HTERT RPE-1 (cell line): ENCODE data around the gene TMEM181.
"Not testable (repeated sequence)": the region's sequence is repeated elsewhere in the genome, so short reads cannot be mapped to it uniquely, and the experiment has no call there.

Experiments
- in situ Hi-C: fragments of 300-500 bp; cut with MboI; formaldehyde crosslinking; loops from 4 replicates; pipeline ENCODE4 v1.14.3; 2020; ENCODE audit warnings: low sequenced_read_pairs

The TMEM181 gene

GRCh38 chr6:158559895-158560835, at the start of gene TMEM181:
TSS of gene TMEM181 (plus strand) at chr6:158560091. CDS start at chr6:158560225, 134 bp downstream.
- in situ Hi-C loops, result no loop called here

- in situ Hi-C loops, result no loop called here
Observed at GRCh38 chr6:158512809-158513208, 47.1 kb upstream of the TMEM181 start.

GRCh38 chr6:158514176-158514575, 45.7 kb upstream of the TMEM181 start:
- in situ Hi-C loops, result no loop called here

- in situ Hi-C loops, result no loop called here
Observed at GRCh38 chr6:158514991-158515390, 44.9 kb upstream of the TMEM181 start.

- in situ Hi-C loops, result no loop called here
Observed at GRCh38 chr6:158516098-158516497, 43.8 kb upstream of the TMEM181 start.

GRCh38 chr6:158517038-158517437, 42.9 kb upstream of the TMEM181 start:
- in situ Hi-C loops, result no loop called here

- in situ Hi-C loops, result no loop called here
Observed at GRCh38 chr6:158517581-158517980, 42.3 kb upstream of the TMEM181 start.

GRCh38 chr6:158518191-158519127, 41.4 kb upstream of the TMEM181 start:
- in situ Hi-C loops, result no loop called here

- in situ Hi-C loops, result no loop called here
Observed at GRCh38 chr6:158519300-158519699, 40.6 kb upstream of the TMEM181 start.

GRCh38 chr6:158519761-158520160, 40.1 kb upstream of the TMEM181 start:
- in situ Hi-C loops, result no loop called here

GRCh38 chr6:158520975-158521374, 38.9 kb upstream of the TMEM181 start:
- in situ Hi-C loops, result not testable (repeated sequence)

GRCh38 chr6:158521759-158522158, 38.1 kb upstream of the TMEM181 start:
- in situ Hi-C loops, result no loop called here

- in situ Hi-C loops, result no loop called here
Observed at GRCh38 chr6:158522616-158523015, 37.3 kb upstream of the TMEM181 start.

- in situ Hi-C loops, result no loop called here
Observed at GRCh38 chr6:158524311-158524710, 35.6 kb upstream of the TMEM181 start.

- in situ Hi-C loops, result not testable (repeated sequence)
Observed at GRCh38 chr6:158527858-158528257, 32.0 kb upstream of the TMEM181 start.

GRCh38 chr6:158528826-158529225, 31.1 kb upstream of the TMEM181 start:
- in situ Hi-C loops, result no loop called here

GRCh38 chr6:158529629-158530028, 30.3 kb upstream of the TMEM181 start:
- in situ Hi-C loops, result no loop called here

- in situ Hi-C loops, result no loop called here
Observed at GRCh38 chr6:158531566-158531965, 28.3 kb upstream of the TMEM181 start.

GRCh38 chr6:158531970-158532369, 27.9 kb upstream of the TMEM181 start:
- in situ Hi-C loops, result no loop called here

- in situ Hi-C loops, result no loop called here
Observed at GRCh38 chr6:158536084-158536890, 23.6 kb upstream of the TMEM181 start.
